ENCODE data around the gene FGD3.

DNA sequence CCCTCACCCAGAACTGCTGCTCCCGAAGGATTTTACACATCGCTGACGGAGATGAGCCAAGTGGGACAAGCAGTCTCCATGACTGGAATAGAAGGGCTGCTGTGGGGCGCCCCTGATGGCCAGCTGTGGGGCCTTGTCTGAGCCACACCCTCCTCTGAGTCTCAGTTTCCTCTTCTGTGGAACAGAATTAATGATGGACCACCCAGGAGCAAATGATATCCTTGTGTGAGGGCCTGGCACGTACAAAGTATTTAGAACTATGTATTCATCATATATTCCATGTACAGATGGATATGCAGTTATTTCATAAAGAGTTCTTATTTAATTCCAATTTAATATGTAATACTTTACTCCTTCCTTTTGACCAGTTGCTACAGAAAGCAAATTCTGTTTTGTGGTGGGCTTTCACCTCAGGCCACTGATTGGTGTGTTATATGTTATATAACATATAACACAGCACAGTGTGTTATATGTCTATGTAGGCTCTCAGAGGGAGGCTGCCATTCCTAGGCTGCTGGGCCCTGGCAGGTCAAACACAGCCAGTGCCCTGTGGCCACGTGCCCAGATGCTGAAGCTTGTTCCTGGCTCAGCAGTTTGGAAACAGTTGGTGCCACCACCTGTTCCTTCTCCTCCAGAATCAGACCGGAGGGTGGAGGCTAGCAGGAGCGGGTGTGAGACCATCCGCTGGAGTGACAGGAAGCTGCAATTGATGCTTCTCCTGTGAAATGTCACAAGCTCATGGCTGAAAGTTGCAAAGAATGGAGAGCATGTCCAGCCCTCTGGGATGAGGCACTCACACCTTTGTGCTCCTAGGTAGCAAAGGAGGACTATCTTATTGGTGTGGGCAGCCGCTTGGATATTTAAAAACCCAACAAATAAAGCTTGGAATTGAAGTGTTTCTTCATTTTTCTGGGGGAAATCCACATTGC is 4.4 kb upstream of the FGD3 start:
- TF ChIP-seq, protein P1, sequence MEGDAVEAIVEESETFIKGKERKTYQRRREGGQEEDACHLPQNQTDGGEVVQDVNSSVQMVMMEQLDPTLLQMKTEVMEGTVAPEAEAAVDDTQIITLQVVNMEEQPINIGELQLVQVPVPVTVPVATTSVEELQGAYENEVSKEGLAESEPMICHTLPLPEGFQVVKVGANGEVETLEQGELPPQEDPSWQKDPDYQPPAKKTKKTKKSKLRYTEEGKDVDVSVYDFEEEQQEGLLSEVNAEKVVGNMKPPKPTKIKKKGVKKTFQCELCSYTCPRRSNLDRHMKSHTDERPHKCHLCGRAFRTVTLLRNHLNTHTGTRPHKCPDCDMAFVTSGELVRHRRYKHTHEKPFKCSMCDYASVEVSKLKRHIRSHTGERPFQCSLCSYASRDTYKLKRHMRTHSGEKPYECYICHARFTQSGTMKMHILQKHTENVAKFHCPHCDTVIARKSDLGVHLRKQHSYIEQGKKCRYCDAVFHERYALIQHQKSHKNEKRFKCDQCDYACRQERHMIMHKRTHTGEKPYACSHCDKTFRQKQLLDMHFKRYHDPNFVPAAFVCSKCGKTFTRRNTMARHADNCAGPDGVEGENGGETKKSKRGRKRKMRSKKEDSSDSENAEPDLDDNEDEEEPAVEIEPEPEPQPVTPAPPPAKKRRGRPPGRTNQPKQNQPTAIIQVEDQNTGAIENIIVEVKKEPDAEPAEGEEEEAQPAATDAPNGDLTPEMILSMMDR (IDR thresholded peaks at IDR 0.05; ENCODE audit: insufficient read depth, low read length, poor library complexity, severe bottlenecking) = no peak
- no peak for TF ChIP-seq EZH2phosphoT487 (conservative IDR thresholded peaks at IDR 0.05; ENCODE audit: low read length)

Measured in SU-DHL-6 (cell line).